ENCODE results near the gene TMEM30B. TPM values are rescaled to one million over a fixed set of nuclear protein-coding genes. Genes with fewer than 3 reads are reported as not detected.

TMEM30B gene
- total and polyA plus RNA-seq, 9 of the 15 experiments (the other 6 are each of a cell fraction or from before 2014, with no cell fraction given): 0.04 TPM; not detected in 8

GRCh38 chr14:61326847-61327246, 45.7 kb upstream of the TMEM30B start:
- no peaks in the 10 kb centered on the region for H3K36me3 ChIP-seq (ENCODE audit: control insufficient read depth, insufficient read depth, low read length)
- FAIRE-seq: no peak
- ATAC-seq: no peak
- H3K9me3 ChIP-seq (replicated peaks; ENCODE audit: control insufficient read depth, insufficient read depth, low read depth, low read length): no peaks in the 10 kb centered on the region
- WGBS (ENCODE audit: insufficient coverage, low coverage, missing lambda C conversion rate): 32% methylated on average over 4 of the region's 4 CpGs
- H3K4me2 ChIP-seq (ENCODE audit: insufficient read depth, low read length): no peak overlapping the region
- intact Hi-C loops (cut with micrococcal nuclease): no loop called here
- ChIA-PET POLR2A (no interaction called here), CTCF (ENCODE audit: low intra/inter-chr PET ratio) (no interaction called here)
- H3K4me3 ChIP-seq: no peak overlapping the region
- H3K4me1 ChIP-seq (replicated peaks in 1 of 2; ENCODE audit: control insufficient read depth in 2 of 2, insufficient read depth in 2 of 2, low read length in 2 of 2): peaks cover 0 to 9% of the 10 kb centered on the region in 2 experiments; a peak in 3 of 5 replicates
- no peak for DNase-seq (ENCODE audit: extremely low read depth in 1 of 4, low spot score in 3 of 4)
- no peak overlapping the region for H3K27ac ChIP-seq (ENCODE audit: extremely low read depth, low read depth, low read length)
- H4K20me1 ChIP-seq (replicated peaks; ENCODE audit: control insufficient read depth, insufficient read depth, low read length): no peaks in the 10 kb centered on the region
- no peaks in the 10 kb centered on the region; the same call in 2 of the 3 replicates for H3K79me2 ChIP-seq (ENCODE audit: control insufficient read depth, insufficient read depth, low read length)
- H3K9ac ChIP-seq (ENCODE audit: insufficient read depth in 1 of 2, low read depth in 2 of 2, low read length in 2 of 2): no peak overlapping the region
- no TSS peak for BruUV-seq (replicated peaks)
- no peaks in the 10 kb centered on the region for H3K9me1 ChIP-seq (ENCODE audit: control insufficient read depth, insufficient read depth, low read length)
- H3K27me3 ChIP-seq (ENCODE audit: control insufficient read depth in 2 of 2, insufficient read depth in 2 of 2, low read length in 2 of 2): no peaks in the 10 kb centered on the region
- in situ Hi-C loops (cut with MboI): no loop called here
- H2AFZ ChIP-seq (ENCODE audit: low read depth, low read length): no peak overlapping the region
- TF ChIP-seq HNRNPK (IDR thresholded peaks at IDR 0.05; ENCODE audit: low read depth, low read length, poor library complexity, severe bottlenecking) (no peak), ZNF444 (CRISPR knock-in tag; IDR thresholded peaks at IDR 0.05) (no peak), RB1 (IDR thresholded peaks at IDR 0.05; ENCODE audit: low read depth) (no peak), CBX8 (IDR thresholded peaks at IDR 0.05; ENCODE audit: borderline replicate concordance, extremely low read depth, low read depth, low read length, poor library complexity, severe bottlenecking) (no peak), ZBTB5 (IDR thresholded peaks at IDR 0.05) (no peak), MAZ (CRISPR knock-in tag; conservative IDR thresholded peaks at IDR 0.05 in 1 of 2, IDR thresholded peaks at IDR 0.05 in 1 of 2) (no peak), PYGO2 (tag; IDR thresholded peaks at IDR 0.05) (no peak)

Data from K562 (cell line).